Activated CD8-positive, alpha-beta memory T cell treated with anti-CD3 and anti-CD28 coated beads, Interleukin-2, amount 50 U/mL, for 1 hour (primary cell): ENCODE results near the gene IPCEF1.

Experiments
- DNase-seq: peaks from one replicate; pipeline ENCODE4 v3.0.0-alpha.2; 2020; ENCODE audit errors: extremely low read depth

Gene IPCEF1, protein sequence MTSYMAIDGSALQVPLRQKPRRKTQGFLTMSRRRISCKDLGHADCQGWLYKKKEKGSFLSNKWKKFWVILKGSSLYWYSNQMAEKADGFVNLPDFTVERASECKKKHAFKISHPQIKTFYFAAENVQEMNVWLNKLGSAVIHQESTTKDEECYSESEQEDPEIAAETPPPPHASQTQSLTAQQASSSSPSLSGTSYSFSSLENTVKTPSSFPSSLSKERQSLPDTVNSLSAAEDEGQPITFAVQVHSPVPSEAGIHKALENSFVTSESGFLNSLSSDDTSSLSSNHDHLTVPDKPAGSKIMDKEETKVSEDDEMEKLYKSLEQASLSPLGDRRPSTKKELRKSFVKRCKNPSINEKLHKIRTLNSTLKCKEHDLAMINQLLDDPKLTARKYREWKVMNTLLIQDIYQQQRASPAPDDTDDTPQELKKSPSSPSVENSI

DNA sequence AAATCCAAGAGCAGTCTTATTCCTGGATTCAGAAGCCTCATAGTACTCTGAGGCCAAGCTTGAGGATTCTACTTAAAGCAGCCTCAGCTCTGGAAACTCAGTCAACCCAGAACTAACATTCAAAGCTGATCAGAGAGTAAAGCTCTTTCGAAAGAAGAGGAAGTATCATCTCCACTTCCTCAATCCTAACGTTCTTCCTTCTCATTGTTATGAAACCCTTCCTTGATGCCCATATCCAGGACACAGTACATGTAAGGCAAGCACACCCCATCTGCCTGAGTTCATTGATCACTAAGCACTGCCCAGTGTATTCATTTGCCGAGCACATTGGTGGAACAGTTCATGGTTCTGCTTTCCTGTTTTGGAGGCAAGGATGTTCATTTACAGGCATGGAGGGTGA, at the start of gene IPCEF1:
TSS of gene IPCEF1 (minus strand) at position 114 of the 400 bp plus-strand sequence. CDS start 90,856 bp downstream, outside the sequence.
- no peak for DNase-seq

DNA sequence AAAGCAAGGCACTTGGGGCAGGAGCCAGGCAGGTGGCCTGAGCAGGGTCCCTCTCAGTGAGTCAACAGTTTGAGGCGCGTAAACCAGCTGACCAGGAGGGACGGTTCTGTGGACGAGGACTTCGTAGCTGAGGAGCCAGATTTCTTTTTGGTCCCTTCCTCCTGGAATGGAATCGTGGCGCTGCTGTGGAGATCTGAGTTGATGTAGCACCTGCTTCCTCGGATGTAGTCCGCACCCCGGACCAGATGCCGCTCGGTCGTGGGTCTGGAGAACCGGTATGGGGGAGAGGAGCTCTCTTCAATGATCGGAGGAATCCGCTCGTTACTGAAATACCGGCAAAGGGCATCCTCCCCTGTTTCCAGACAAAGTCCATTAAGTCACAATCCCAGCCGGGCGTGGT, 49.7 kb upstream of the IPCEF1 start:
- no peak for DNase-seq

DNA sequence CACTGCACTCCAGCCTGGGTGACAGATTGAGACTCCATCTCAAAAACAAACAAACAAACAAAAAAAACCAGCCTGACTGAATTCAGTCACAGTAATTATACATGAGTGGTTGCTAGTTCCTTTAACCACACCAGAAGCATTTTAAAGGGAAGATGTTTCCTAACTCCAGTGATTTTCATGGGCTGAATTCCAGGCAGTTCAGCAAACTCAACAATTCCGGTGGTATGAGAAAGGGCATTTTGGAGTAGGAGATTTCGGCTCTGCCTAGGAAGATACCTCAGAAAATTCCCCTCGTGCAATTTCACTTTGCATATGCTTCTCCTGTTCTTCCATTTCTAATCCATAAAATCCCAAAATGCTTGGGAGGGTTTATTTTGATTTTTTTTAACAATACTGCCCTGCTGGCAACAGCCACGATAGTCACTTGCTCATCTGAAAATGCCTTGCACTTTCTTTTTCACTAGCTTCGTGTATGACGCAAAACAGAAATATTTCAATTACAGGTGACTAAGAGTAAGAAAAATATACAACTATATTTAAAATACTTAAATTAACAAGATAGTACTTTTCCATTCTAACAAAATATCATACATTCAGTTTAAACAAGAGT, 48.3 kb upstream of the IPCEF1 start:
- DNase-seq = no peak

DNA sequence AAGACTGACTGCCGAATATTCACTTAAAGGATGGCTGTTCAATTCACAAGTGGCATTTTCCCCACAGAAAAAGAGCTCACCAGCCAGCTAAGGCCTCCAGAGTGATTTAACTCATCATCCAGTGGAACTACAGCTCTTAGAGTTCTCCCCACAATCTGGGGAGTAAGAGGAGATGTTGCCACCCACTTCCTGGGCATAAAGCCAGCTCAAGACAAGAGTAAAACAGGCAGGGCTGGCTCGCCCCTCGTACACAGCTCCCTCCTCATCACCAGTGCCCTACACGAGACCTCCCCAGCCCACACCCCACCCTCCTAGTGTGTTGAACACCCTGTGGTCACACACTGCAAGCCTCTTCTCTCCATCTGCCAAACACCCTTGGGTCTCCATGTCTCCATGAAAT, 47.2 kb upstream of the IPCEF1 start:
- DNase-seq = no peak

DNA sequence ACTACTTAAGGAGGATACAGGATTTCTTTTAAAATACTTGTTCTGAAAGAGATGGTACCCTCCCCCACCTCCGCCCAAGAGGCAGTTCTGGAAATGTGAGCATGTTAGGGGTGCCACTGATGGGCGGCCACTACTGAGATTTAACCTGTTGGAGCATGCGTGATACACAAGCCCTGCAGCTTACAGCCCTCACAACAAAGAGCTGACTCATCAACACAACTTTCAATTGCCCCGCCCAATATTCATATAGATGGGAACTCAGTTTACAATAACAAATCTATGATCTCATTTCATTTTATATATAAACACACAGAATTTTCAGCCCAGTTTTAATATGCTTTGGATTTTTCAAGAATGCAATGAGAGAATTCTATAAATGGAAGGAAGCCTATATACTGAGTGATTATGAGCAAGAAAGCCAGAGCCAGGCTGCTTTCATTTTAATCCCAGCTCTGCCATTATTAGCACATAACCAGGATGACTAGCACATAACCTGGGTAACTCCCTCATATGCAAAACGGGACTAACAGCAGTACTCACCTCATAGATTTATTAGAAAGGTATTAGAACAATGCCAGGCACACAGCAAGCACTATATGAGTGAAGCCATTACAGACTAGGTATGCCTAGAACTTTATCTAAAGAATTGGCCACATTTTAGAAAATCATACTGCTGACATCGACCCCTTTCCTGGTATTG, 45.6 kb upstream of the IPCEF1 start:
- DNase-seq = no peak

DNA sequence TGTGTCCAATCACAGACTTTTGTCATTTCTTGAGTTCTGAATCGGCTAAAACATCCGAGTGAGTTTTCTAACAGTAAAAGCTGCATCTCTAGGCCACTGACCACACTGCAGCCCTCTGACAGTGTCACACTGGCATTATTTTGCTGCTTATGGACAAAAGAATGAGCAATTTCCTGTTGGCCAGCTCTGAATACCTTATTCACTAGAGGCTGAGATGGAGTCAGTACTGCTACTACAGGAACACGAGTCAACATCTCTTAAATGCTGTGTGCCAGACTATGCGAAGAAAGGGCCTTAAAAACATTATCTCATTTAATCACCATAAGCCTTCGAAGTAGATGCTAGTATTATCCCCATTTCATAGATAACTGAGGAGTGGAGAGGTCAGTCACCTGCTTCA, 42.5 kb upstream of the IPCEF1 start:
- no peak for DNase-seq

DNA sequence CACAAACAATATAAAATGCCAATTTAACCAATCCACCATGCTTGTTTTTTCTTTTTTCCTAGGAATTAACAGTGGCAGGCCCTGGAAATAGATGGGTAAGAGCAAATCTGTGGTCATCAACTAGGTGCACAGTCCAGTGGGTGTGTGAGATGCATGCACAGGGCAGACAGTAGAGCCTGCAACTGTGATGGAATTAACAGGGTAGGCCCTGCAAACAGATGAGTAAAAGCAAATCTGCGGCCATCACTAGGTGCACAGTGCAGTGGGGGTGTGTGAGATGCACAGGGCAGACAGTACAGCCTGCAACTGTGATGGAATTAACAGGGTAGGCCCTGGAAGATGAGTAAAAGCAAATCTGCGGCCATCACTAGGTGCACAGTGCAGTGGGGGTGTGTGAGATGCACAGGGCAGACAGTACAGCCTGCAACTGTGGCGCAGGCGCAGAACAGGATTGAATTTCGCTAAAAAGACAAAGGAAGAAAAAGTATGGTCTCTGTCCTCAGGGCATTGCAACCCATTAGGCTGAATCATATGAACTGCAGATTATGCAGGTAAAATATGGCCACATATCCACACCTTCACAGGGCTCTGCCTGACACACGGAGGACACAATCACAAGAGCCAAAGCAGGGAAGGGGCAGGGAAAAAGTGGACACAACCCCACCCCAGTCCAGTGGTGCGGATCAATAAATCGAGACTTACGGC, 41.0 kb upstream of the IPCEF1 start:
- DNase-seq = no peak

DNA sequence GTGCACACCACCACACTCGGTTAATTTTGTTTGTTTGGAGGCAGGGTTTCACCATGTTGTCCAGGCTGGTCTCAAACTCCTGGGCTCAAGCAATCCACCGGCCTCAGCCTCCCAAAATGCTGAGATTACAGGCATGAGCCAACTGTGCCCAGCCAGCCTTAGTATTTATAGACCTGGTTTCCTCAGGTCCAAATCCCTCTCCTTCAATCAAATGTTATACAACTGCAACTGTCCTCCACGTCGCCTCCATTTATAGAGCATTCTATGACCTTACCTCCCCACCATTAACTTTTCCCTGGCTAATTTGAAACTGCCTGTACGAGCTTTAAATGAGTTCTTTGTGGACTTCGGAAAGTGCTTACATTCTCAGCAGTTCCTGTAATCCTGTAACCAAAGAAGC, 39.3 kb upstream of the IPCEF1 start:
- DNase-seq = no peak

DNA sequence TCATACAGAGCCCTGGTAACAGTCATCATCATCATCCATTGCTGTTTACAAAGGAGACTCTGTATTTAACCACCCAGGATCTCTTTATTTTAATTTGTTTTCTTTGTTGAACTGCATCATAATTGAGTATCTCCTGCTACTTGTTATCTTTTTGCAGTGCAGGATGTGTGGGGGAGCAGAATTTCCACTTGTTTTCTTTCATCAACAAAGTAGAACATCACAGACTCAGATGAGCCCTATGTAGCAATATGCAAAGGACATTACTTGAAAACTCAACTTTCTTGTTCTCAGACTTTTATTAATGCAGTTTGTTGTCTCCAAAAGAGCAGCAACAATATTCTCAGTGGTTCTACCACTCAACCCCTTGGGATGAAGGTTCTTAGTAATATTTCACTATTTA, 38.7 kb upstream of the IPCEF1 start:
- DNase-seq = no peak

DNA sequence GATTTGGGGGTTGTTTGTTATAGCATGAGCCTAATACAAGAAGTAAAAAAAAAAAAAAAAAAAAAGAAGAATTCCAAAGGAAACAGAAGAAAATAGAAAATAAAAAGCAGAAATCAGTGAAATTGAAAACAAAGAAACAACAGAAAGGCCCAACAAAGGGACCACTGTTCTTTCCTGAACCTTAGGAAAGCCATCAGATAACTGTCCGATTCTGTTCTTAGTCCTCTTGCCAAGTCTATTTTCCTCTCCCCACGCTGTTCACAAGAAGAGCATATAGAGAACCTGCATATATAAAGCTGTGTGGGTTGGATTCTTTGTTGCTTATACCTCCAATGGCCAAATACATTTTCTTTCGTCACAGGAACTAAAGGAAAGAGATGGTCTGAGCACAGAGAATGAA, 38.0 kb upstream of the IPCEF1 start:
- DNase-seq = no peak

DNA sequence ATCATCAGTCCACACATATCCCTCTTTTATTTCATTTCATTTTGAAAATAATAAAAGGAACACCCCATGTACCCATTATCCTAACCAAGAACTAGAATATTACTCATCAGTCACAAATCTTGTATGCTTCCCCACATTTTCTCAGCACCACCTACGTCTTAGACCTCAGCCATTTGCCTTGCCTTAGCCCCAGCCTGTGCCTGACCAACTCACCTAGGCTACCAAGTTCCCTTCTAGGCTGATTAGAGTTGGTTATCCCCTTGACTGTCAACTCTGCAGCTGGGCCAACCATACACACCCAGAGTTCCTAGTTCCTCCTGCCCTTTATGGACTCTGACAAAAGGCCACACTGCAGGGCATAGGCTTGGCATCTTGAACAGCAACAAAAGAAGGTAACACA, 33.4 kb upstream of the IPCEF1 start:
- DNase-seq = no peak

DNA sequence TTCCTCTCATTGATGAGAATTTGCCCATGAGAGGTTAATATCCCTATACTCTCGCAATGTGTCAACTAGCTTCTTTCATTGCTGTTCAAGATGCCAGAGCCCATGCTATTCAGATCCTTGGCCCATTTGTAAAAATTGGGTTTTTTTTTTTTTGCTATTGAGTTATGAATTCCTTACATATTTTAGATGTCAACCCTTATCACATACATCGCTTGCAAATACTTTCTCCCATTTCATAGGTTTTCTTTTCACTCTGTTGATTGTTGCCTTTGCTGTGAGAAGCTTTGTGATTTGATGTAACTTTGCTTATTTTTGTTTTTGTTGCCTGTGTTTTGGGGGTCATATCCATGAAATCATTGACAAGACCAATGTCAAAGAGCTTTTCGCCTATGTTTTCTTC, 32.2 kb upstream of the IPCEF1 start:
- no peak for DNase-seq

DNA sequence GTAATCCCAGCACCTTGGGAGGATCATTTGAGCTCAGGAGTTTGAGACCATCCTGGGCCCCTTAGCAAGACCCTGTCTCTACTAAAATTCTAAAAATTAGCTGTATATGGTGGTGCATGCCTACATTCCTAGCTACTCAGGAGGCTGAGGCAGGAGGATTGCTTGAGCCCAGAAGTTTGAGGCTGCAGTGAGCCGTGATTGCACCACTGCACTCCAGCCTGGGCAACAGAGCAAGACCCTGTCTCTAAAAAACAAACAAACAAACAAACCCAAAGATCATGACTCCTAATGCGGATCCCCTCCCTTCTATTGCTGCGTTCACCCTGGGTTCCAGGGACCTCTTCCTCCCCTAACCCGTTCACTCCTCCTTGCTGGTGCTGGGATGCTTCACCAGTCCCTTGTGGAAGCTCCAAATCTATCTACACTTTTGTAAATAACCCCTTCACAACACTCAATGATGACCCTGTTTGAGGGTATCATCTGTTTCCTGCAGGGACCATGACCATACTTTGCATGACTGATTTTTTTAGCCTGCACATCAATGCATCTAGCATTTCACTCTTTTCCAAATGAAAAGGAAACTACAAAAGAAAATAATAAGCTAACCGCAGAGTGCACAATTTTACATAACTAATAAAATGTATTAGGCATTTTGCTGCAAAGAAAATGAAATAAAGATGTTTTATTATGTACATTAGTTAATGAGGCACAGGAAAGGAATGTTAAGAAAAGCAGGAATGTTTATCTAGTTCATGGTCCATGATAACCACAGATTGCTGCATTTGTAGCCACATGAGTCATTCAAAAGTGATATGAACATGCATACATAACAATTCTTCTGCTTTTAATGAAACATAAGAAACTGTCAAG, 30.5 kb upstream of the IPCEF1 start:
- no peak for DNase-seq

DNA sequence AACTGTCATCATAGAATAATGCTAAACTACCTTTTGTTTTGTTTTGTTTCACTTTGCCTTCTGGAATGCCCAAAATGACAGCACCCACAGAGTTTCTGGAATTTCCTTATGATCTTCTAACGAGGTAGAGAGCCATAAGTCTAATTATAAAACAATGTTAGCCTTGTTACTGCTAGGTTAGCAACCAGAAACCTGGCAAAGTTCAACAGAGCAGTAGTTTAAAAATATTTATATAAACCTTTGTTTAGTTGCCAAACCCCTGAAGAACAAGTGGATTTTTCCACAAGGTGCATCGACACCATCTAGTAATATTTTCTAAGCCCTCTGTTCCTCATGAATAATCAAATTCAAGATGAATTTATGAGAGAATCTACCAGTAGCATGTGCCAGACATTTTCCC, 27.6 kb upstream of the IPCEF1 start:
- no peak for DNase-seq

DNA sequence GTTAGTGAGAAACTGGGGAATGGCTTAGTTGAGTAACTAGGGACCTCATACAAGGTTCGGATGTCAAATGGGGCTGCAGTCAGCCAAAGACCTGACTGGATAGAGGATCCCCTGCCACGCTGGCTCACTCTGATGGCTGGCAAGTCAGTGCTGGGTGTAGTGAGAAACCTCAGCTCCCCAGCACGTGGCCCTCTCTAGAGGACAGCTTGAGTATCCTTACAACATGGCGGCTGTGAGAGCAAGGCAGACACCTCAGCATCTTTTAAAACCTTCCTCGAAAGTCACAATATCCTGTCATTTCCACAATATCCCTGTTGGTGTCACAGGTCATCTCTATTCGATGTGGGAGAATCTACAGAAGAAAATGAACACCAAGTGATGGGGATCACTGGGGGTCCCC, 26.7 kb upstream of the IPCEF1 start:
- no peak for DNase-seq

DNA sequence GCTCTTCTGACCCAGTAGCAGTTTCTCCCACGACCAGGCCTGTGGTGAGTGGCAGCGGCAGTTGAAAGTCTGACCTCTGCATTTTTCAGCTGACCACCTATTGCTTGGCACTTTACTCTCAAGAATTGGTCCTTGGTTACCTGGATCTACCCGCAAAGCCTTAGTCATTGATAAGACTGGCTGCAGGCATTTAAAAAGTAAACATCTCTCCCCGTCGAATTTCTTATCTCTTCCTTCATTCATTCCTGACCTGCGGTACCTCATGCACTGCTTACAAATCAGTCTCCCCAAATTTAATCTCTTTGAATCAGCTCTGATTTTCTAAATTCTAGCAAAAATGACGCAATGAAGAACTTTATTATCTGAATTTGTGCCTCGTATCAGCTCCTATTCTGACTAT, 26.1 kb upstream of the IPCEF1 start:
- DNase-seq = no peak

DNA sequence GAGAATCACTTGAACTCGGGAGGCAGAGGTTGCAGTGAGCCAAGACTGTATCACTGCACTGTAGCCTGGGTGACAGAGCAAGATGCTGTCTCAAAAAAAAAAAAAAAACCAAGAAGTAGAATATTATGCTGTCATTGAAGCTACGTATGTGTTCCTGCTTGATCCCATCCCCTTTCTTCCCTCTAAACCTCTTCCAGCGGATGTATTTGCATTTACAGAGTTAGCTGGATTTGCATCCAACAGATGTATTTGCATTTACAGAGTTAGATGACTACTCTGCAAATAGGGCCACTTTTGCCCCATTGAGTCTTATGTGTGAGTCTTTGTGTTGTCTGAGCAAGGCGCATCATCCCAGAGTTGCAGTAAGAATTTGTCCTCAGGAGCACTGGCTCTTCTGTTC, 24.9 kb upstream of the IPCEF1 start:
- DNase-seq = no peak

DNA sequence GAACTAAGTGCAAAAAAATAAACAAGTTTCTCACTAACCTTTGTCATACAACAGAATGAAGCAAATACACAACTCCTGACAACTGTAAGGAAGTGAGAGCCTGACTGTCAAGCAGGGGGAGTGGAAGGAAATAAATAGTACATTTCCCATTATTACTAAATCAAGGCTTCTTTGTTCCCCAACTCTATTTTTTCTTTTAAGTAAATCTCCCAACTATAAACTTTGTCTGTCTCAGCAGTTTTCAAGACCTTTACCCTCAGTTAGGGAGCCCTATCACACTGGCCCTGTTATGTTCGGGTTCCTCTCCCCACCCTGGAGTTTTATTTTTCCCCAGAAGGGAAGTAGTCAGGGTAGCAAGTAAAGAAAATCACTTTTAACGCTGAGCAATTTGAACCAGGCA, 24.1 kb upstream of the IPCEF1 start:
- no peak for DNase-seq

DNA sequence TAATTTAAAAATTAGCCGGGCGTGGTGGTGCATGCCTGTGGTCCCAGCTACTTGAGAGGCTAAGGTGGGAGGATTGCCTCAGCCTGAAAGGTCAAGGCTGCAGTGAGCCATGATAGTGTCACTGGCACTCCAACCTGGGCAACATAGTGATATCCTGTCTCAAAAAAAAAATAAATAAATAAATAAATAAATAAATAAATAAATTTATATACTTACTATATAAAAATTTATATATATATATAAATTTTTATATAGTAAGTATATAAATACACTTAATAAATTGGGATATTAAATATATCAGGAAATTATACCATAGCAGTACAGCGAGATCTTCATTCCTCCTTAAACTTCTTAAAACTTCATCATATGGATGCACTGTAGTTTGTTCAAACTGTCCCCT, 23.0 kb upstream of the IPCEF1 start:
- DNase-seq = no peak

DNA sequence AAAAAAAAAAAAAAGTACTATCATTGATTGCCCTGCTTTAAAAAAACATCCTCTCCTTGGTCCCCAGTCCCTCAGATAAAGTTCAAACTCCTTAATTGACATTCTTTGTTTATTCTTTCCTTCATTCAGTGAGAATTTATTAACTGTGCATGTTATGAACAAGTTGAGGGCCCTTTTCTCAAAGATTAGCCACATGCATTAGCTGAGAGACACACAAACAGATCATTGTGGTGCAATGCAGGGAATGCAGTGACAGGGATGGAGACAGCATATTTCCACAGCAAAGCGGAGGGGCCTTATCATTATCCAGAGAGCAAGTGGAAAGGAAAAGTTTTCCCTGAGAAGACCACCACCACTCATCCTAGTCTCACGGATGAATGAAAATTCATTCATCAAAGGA, 21.9 kb upstream of the IPCEF1 start:
- DNase-seq = no peak

DNA sequence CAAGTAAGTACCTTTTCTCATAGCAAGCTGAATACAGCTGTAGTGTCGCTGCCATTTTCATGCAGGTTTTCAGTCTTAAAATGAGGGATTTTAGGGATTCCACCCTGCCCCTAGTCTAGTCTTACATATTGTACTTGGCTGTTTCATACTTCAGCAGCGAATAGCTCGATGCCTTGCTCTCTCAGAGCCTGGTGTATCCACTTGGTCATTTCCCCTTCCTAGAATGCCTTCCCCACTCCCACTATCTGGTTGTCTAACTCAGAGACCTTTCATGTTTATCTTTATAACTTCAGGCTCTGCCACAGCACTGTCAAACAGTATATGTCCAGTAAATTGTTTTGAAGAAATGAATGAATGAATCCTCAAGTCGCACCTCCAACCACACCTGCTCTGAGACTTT, 21.1 kb upstream of the IPCEF1 start:
- no peak for DNase-seq
